ENCODE measurements around the gene STK33.

The STK33 gene

GRCh38 chr11:8356216-8356615 lies 237.8 kb downstream of the STK33 start:
- no peak for DNase-seq (ENCODE audit: low read depth in 2 of 2)

GRCh38 chr11:8355416-8355742 lies 238.6 kb downstream of the STK33 start:
- no peak for DNase-seq (ENCODE audit: low read depth in 2 of 2)

DNA sequence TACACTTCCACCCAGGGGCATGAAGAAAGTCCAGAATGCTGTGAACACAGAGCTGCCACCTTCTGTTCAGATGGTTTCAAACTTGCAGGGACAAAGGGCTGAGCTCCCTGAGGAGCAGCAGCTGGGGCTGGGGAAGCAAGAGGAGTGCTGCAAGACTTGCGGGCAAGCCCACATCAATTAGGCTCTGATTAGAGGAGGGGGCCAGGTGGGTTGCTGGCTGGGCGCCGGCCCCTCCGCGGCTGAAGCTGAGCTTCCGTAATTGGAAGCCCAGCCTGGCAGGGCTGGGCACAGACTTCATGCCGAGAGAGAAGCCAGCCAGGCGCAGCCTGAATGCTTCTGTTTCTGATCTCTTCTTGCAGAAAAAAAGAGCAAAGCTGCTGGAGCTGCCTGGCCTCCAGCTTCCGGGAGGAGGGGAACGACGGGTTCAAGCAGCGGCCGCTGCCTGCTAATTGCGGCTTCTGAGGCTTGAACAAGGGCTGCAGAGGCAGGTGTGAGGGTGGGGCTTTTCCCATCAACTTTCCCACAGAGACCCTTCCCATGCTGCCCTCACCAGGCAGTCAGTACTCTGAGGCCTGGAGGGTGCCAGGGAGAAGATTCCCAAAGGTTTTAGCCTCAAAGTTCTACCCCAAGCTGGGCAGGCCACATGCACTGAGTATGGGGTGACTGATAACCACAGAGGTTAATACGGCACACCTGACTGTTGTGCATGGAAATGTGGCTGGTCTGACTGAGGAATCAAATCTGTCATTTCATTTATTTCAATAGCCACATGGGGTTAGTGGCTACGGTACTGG lies 239.2 kb downstream of the STK33 start:
- no peak for DNase-seq (ENCODE audit: low read depth in 2 of 2)

DNA sequence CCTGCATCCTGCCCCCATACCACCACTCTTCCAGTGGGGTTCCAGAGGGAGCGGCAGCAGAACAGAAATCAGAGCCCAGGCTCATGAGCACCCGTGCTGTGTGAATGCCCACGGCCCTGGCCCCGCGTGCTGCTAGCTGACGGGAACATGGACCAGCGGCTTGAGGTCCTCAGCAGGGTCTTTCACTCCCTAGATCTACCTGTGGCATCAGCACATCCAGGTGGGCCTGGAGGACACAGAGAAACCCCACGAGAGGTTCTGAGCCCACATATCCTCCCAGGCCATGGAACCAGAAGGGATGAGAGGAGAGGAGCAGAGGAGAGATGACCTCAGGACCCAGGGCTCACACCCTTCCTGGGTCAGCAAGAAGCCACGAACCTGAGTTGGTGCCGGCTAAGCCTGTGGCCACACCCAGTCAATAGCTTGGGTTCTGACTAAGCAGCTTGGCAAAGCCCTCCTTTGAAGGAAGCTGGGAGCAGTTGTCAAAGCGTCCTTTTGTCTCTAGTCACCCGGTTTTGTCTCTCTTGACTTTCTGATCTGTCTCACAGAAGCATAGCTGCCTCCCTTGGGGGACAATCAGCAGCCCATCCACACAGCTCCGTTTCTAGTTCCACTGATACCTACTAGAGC lies 241.0 kb downstream of the STK33 start:
- no peak for DNase-seq (ENCODE audit: low read depth in 2 of 2)

DNA sequence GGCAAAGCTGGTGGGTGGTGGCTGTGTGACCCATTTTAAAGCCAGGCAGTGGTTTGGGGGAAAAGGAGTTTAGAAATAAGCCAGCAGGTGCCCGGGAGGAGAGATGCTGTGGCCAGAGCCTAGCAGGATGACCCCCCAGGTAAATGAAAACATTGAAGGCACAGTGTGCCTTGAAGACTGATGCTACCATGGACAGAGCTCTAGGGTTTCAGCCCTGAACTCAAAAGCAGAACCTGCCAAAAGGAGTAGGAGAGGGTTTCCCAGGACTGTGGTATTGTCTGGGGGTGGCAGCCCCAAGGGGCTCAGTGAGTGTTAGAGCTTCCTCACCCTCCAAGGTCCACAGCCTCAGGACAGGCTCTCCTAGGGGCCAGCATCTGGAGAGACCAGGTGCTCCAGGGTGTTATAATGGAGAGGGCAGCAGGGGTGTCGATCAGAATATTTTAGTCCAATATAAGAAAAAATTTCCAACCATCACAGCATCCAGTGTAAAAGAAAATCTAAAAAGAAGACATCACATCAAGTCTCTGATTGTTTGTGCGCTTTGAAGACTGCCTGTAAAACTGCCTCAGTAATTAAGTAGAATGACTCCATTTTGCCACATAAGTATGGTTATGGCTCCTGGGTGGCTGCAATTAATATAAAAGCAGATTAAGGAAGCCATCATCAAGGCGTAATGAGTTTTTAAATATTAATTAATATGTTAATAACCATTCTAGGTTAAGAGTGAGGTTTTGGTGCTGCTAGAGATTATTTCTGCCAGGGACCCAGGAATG lies 241.7 kb downstream of the STK33 start:
- no peak for DNase-seq (ENCODE audit: low read depth in 2 of 2)

- no peak for DNase-seq (ENCODE audit: low read depth in 2 of 2)
These were observed 242.8 kb downstream of the STK33 start for GRCh38 chr11:8351223-8351622.

- no peak for DNase-seq (ENCODE audit: low read depth in 2 of 2)
These were observed 246.1 kb downstream of the STK33 start for GRCh38 chr11:8347978-8348377.

DNA sequence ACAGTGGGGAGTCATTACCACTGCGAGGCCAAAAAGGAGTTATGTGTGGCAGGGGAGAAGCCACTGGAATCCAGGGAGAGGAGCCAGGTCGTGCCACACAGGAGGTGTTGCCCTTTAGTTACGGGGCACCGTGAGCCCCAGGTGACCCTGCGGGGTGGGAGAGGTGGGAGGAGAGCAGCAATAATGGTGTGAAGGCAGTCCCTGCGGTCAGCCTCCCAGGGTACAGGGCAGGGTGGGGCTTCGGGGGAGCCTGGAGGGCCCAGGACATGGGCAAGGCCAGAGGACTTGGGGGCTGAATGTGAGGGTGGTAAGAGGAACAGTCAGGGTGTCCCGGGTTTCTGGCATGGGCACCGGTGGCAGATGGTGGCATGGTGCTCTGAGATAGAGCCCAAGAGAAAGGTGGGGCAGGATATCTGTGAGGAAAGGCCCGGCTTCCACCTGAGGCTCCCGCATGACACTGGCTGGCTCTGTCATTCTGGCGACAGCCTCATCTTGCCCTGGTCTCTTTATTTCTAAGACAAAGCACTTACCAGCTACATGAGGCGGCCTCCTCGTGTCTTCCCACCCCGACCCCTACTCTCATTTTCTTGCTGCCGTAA lies 247.8 kb downstream of the STK33 start:
- DNase-seq (ENCODE audit: low read depth in 2 of 2), result no peak

GRCh38 chr11:8345179-8345578 lies 248.8 kb downstream of the STK33 start:
- DNase-seq (ENCODE audit: low read depth in 2 of 2), result no peak

GRCh38 chr11:8344346-8344745 lies 249.7 kb downstream of the STK33 start:
- DNase-seq (ENCODE audit: low read depth in 2 of 2), result no peak

DNA sequence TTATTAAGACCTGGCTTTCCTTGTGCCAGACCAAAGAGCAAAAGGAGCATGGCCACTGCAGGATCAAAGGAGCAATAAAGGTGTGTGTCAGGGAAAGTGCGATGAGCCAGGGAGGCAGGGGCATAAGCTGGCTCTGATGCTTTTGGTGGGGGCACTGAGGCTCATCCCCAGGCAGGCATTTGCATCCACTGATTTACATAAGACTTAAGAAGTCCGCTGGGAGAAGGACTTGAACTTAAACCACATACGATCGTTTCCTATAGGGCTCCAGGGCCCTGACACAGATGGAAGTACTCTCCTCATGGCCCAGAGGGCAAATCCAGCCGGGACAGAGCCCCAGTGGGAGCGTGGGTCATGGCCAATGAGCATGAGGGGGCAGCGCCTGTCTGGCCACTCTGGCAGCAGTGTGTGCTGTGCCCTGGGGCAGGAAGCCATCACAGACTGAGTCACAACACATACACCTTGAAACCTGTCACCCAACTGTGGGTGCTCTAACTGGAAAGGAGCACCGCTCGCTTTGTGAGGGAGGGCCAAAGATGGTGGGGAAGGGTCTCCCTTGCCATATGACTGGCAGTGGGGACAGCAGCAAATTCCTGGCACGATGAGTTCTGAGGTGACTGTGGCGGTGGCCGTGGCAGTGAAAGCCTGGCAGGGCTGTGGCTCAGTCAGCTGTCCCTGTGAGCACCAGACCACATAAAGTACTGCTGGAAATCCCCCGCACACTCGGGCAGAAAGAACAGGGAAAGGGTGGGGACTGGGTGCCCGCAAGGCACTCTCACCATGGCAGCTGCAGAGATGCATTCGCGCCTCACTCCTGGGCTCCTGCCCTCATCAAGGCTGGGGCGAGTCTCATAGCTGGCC lies 251.0 kb downstream of the STK33 start:
- no peak for DNase-seq (ENCODE audit: low read depth in 2 of 2)

GRCh38 chr11:8341996-8342395 lies 252.0 kb downstream of the STK33 start:
- no peak for DNase-seq (ENCODE audit: low read depth in 2 of 2)
